H1 (cell line): ENCODE measurements around the gene DNAL4. TPM values are rescaled to one million over a fixed set of nuclear protein-coding genes. Genes with fewer than 3 reads are reported as not detected.

Experiments used
- ASH2L ChIP-seq: fragments of 200-600, 300-600 bp; sonication (generic); IDR thresholded peaks from one replicate; pipeline ENCODE4 v1.7.1; 2017; ENCODE audit warnings: low read length
- CBX5 ChIP-seq: fragments of 300-800, 300-1000 bp; sonication (generic); IDR thresholded peaks from 2 replicates; pipeline ENCODE4 v1.7.1; 2016; ENCODE audit warnings: antibody characterized with exemption, low read length, low read depth
- PHF8 ChIP-seq: fragments of 200-600 bp; sonication (generic); conservative IDR thresholded peaks from 2 replicates; pipeline ENCODE4 v1.7.1; 2012; ENCODE audit warnings: low read depth, mild to moderate bottlenecking, inconsistent platforms, low read length, moderate library complexity
- ZNF274 ChIP-seq: IDR thresholded peaks from 2 replicates; pipeline ENCODE4 v1.7.0; 2012; ENCODE audit warnings: low read length, borderline replicate concordance; ENCODE audit errors: extremely low read depth
- polyA plus RNA-seq, 7 experiments: library from polyadenylated mRNA; depleted of rRNA in 3 of 7; stranded (reverse) in 5 of 7; unstranded in 2 of 7; fragments of >200 nt in 5 of 7; fragments of 200-250 nt in 2 of 7; gene quantifications; 1 replicate in 5 of 7; 2 replicates in 1 of 7; 4 replicates in 1 of 7; pipeline versions ENCODE4 v1.2.1 to v1.2.3, GENCODE V29; 2011 to 2013; ENCODE audit warnings: missing spikeins in 2 of 7, mixed read lengths in 2 of 7
- total RNA-seq: library from RNA; stranded (reverse); fragmentation: NEBNext Ultra II Directional; extraction: Animal tissue kit (Norgen Biotek cat#: 25700); gene quantifications from 2 replicates; pipeline ENCODE4 v1.2.1, GENCODE V29; 2021

Gene DNAL4
- total and polyA plus RNA-seq, 2 of the 8 experiments (the other 6 are each of a cell fraction or from before 2014, with no cell fraction given): 8.8 to 14.0 TPM

- TF ChIP-seq ZNF274 (no peak), ASH2L (no peak), CBX5 (no peak), PHF8 (no peak)
Measured at GRCh38 chr22:38823637-38824036, 29.7 kb upstream of the DNAL4 start (continued).
